DND-41 (cell line): ENCODE data around the gene CIDEC.

Experiments
- CTCF ChIP-seq: IDR thresholded peaks from 2 replicates; pipeline ENCODE4 v1.5.1; 2012; ENCODE audit warnings: borderline replicate concordance, low read length, moderate library complexity, mild to moderate bottlenecking; ENCODE audit not compliant: poor library complexity, severe bottlenecking; ENCODE audit errors: extremely low read depth
- EZH2 ChIP-seq: IDR thresholded peaks from 3 replicates; pipeline ENCODE4 v1.6.1; 2012; ENCODE audit warnings: borderline replicate concordance, low read depth, mild to moderate bottlenecking, moderate library complexity, low read length, inconsistent platforms; ENCODE audit not compliant: severe bottlenecking

- no peak for TF ChIP-seq CTCF
- TF ChIP-seq EZH2: no peak
These were observed 32.4 kb upstream of the CIDEC start for GRCh38 chr3:9912294-9912935.
